GM12878 (cell line): Measurements from ENCODE around the gene GPR108. TPM values are rescaled to one million over a fixed set of nuclear protein-coding genes. Genes with fewer than 3 reads are reported as not detected.

ENCODE experiments used
- BACH1 ChIP-seq: fragments of 450-650 bp; IDR thresholded peaks from 2 replicates; pipeline ENCODE4 v1.6.1; 2017; ENCODE audit warnings: mild to moderate bottlenecking, borderline replicate concordance
- BCL11A ChIP-seq: IDR thresholded peaks from 2 replicates; pipeline ENCODE4 v1.6.1; 2011; ENCODE audit warnings: low read depth, low read length
- CEBPZ ChIP-seq: fragments of 150-350 bp; IDR thresholded peaks from 2 replicates; pipeline ENCODE4 v1.6.1; 2016; ENCODE audit warnings: low read depth, low read length
- CTCF ChIP-seq, 3 experiments: IDR thresholded peaks in 2 of 3; conservative IDR thresholded peaks in 1 of 3; 2 replicates each; pipeline ENCODE4 v1.5.1; 2011; ENCODE audit warnings: low read depth in 3 of 3, low read length in 3 of 3, mild to moderate bottlenecking in 3 of 3, control low read depth in 2 of 3, moderate library complexity in 2 of 3, inconsistent platforms in 1 of 3, mixed read lengths in 1 of 3; ENCODE audit not compliant: control insufficient read depth in 2 of 3, insufficient read depth in 1 of 3; ENCODE audit errors: extremely low read depth in 1 of 3
- DPF2 ChIP-seq: fragments of 450-650 bp; IDR thresholded peaks from 2 replicates; pipeline ENCODE4 v1.6.1; 2017; ENCODE audit warnings: mild to moderate bottlenecking
- EGR1 ChIP-seq, 2 experiments: IDR thresholded peaks; 1 replicate in 1 of 2; 2 replicates in 1 of 2; pipeline ENCODE4 v1.6.1; 2011 to 2012; ENCODE audit warnings: low read depth in 2 of 2, low read length in 2 of 2, borderline replicate concordance in 1 of 2, mild to moderate bottlenecking in 1 of 2, moderate library complexity in 1 of 2
- ETV6 ChIP-seq, 2 experiments: fragments of 450-650 bp in 1 of 2; IDR thresholded peaks in 1 of 2; conservative IDR thresholded peaks in 1 of 2; 2 replicates each; pipeline ENCODE4 v1.6.1; 2014; ENCODE audit warnings: antibody characterized with exemption in 1 of 2, borderline replicate concordance in 1 of 2, low read depth in 1 of 2, mild to moderate bottlenecking in 1 of 2, moderate library complexity in 1 of 2
- HSF1 ChIP-seq: fragments of 150-350 bp; IDR thresholded peaks from 2 replicates; pipeline ENCODE4 v1.6.1; 2014; ENCODE audit warnings: mild to moderate bottlenecking, low read depth, low read length
- IKZF2 ChIP-seq, 2 experiments: fragments of 450-650 bp; IDR thresholded peaks; 2 replicates each; pipeline ENCODE4 v1.6.1; 2017; ENCODE audit warnings: mild to moderate bottlenecking in 2 of 2, moderate library complexity in 2 of 2
- LARP7 ChIP-seq: fragments of 450-650 bp; IDR thresholded peaks from 2 replicates; pipeline ENCODE4 v1.6.1; 2017; ENCODE audit warnings: mild to moderate bottlenecking
- MTA2 ChIP-seq: fragments of 450-650 bp; IDR thresholded peaks from 2 replicates; pipeline ENCODE4 v1.6.1; 2016; ENCODE audit warnings: low read depth, mild to moderate bottlenecking, moderate library complexity
- NBN ChIP-seq: fragments of 450-650 bp; IDR thresholded peaks from 2 replicates; pipeline ENCODE4 v1.6.1; 2016
- NR2C1 ChIP-seq: fragments of 450-650 bp; IDR thresholded peaks from 2 replicates; pipeline ENCODE4 v1.6.1; 2017; ENCODE audit warnings: antibody characterized with exemption, mild to moderate bottlenecking, moderate library complexity
- NR2F1 ChIP-seq: fragments of 450-650 bp; conservative IDR thresholded peaks from 2 replicates; pipeline ENCODE4 v1.6.1; 2017; ENCODE audit warnings: mild to moderate bottlenecking
- RAD21 ChIP-seq: IDR thresholded peaks from 2 replicates; pipeline ENCODE4 v1.6.1; 2011; ENCODE audit warnings: mild to moderate bottlenecking, low read depth, low read length, moderate library complexity; ENCODE audit not compliant: insufficient read depth
- SIX5 ChIP-seq: IDR thresholded peaks from 2 replicates; pipeline ENCODE4 v1.6.1; 2011; ENCODE audit warnings: mild to moderate bottlenecking, low read depth, low read length, moderate library complexity; ENCODE audit not compliant: severe bottlenecking
- SMARCA5 ChIP-seq: fragments of 450-650 bp; IDR thresholded peaks from 2 replicates; pipeline ENCODE4 v1.6.1; 2017; ENCODE audit warnings: mild to moderate bottlenecking
- SMC3 ChIP-seq: IDR thresholded peaks from 2 replicates; pipeline ENCODE4 v1.6.1; 2011; ENCODE audit warnings: low read length, improper control_type of control experiment, borderline replicate concordance
- SP1 ChIP-seq: IDR thresholded peaks from one replicate; pipeline ENCODE4 v1.6.1; 2011; ENCODE audit warnings: low read depth, low read length
- SPI1 ChIP-seq: IDR thresholded peaks from 2 replicates; pipeline ENCODE4 v1.6.1; 2011; ENCODE audit warnings: low read depth, mild to moderate bottlenecking, low read length, moderate library complexity, borderline replicate concordance; ENCODE audit not compliant: insufficient read depth
- TCF12 ChIP-seq: IDR thresholded peaks from 2 replicates; pipeline ENCODE4 v1.6.1; 2011; ENCODE audit warnings: low read depth, mild to moderate bottlenecking, low read length
- YY1 ChIP-seq: IDR thresholded peaks from 2 replicates; pipeline ENCODE4 v1.6.1; 2011; ENCODE audit warnings: low read depth, mild to moderate bottlenecking, low read length
- ZBED1 ChIP-seq: IDR thresholded peaks from 2 replicates; pipeline ENCODE4 v1.6.1; 2016; ENCODE audit warnings: borderline replicate concordance
- ZNF207 ChIP-seq: fragments of 450-650 bp; IDR thresholded peaks from 2 replicates; pipeline ENCODE4 v1.6.1; 2014; ENCODE audit warnings: antibody characterized with exemption, mild to moderate bottlenecking, borderline replicate concordance
- ZSCAN29 ChIP-seq: fragments of 450-650 bp; IDR thresholded peaks from 2 replicates; pipeline ENCODE4 v1.6.1; 2017; ENCODE audit warnings: mild to moderate bottlenecking, moderate library complexity
- polyA plus RNA-seq, 11 experiments: library from polyadenylated mRNA; depleted of rRNA in 4 of 11; unstranded in 6 of 11; stranded (reverse) in 5 of 11; fragments of >200 nt; fragmentation: Nextera tagmentation in 4 of 11; fragmentation: Illumina TruSeq in 1 of 11; extraction: Ambion mirVana in 4 of 11; extraction: Trizol in 1 of 11; gene quantifications; 1 replicate in 1 of 11; 2 replicates in 10 of 11; pipeline versions ENCODE4 v1.2.1 to v1.2.3, GENCODE V29; 2011 to 2016; ENCODE audit warnings: inconsistent platforms in 2 of 11, missing spikeins in 2 of 11, low read depth in 1 of 11
- total RNA-seq, 4 experiments: library from RNA; depleted of rRNA in 3 of 4; stranded (reverse); fragments of >200 nt in 3 of 4; fragmentation: Illumina TruSeq in 1 of 4; extraction: Trizol in 1 of 4; gene quantifications; 2 replicates each; pipeline versions ENCODE4 v1.2.1 to v1.2.3, GENCODE V29; 2013 to 2021

Gene GPR108
- total and polyA plus RNA-seq, 10 of the 15 experiments (the other 5 are each of a cell fraction or from before 2014, with no cell fraction given), result 4.4 to 87.2 (median 57.1) TPM

GRCh38 chr19:6737873-6738786 lies 750 bp upstream of the GPR108 start (continued):
- peak in 1 of 2 experiments; percentile 68 for TF ChIP-seq IKZF2 (IDR thresholded peaks at IDR 0.05)
- peak; percentile 86 for TF ChIP-seq YY1
- TF ChIP-seq NBN, result 0 out of 2 replicates have a peak, but pooled peaks have one; percentile 45
- 0 out of 2 replicates have a peak, but pooled peaks have one; percentile 14 for TF ChIP-seq TCF12
- TF ChIP-seq CEBPZ, result no peak
- TF ChIP-seq NR2F1, result peak; percentile 99
- peak; percentile 92 for TF ChIP-seq SMC3
- no peak for TF ChIP-seq ZNF207
- TF ChIP-seq ZBED1, result no peak
- TF ChIP-seq HSF1, result no peak
- peak; percentile 8 for TF ChIP-seq SP1
- peak; percentile 60; the same call in 1 of the 2 replicates for TF ChIP-seq LARP7
- TF ChIP-seq BCL11A, result 0 out of 2 replicates have a peak, but pooled peaks have one; percentile 7
- TF ChIP-seq CTCF (IDR thresholded peaks at IDR 0.05 in 2 of 3, conservative IDR thresholded peaks at IDR 0.05 in 1 of 3; ENCODE audit: control insufficient read depth in 2 of 3, extremely low read depth in 1 of 3, insufficient read depth in 1 of 3, low read depth in 3 of 3, low read length in 3 of 3), result peak; percentile 75 to 92 (median 78)
- TF ChIP-seq SPI1, result peak; percentile 94
- TF ChIP-seq BACH1, result no peak
- TF ChIP-seq MTA2, result peak; percentile 76; the same call in 1 of the 2 replicates
- TF ChIP-seq SIX5, result peak; percentile 99
- no peak for TF ChIP-seq ZSCAN29
- TF ChIP-seq SMARCA5, result peak; percentile 88
- peak in 1 of 2 experiments; percentile 76; a peak in 2 of 3 replicates for TF ChIP-seq EGR1 (IDR thresholded peaks at IDR 0.05; ENCODE audit: borderline replicate concordance in 1 of 2, low read depth in 2 of 2, low read length in 2 of 2)
- peak; percentile 89 for TF ChIP-seq RAD21
- no peak for TF ChIP-seq ETV6 (conservative IDR thresholded peaks at IDR 0.05 in 1 of 2, IDR thresholded peaks at IDR 0.05 in 1 of 2; ENCODE audit: borderline replicate concordance in 1 of 2, low read depth in 1 of 2)
- peak; percentile 94 for TF ChIP-seq NR2C1
- no peak for TF ChIP-seq DPF2
